Fibroblast of skin of left quadriceps (primary cell): ENCODE results near the gene ZKSCAN3.
"Not testable (repeated sequence)": the region's sequence is repeated elsewhere in the genome, so short reads cannot be mapped to it uniquely, and the experiment has no call there.

Experiments used
- DNase-seq, 2 experiments: peaks; one replicate each; pipeline ENCODE4 v3.0.0-alpha.2; 2013; ENCODE audit warnings: low read depth in 2 of 2

ZKSCAN3 gene

GRCh38 chr6:28349892-28350737, at the start of gene ZKSCAN3:
ZKSCAN3 (plus strand) TSS chr6:28349947; CDS start chr6:28359587, 9,640 bp downstream.
- DNase-seq, result peak; percentile 25 to 28

- no peak for DNase-seq
These were observed 46.2 kb upstream of the ZKSCAN3 start for GRCh38 chr6:28303570-28303969.

- DNase-seq, result not testable (repeated sequence)
These were observed 43.4 kb upstream of the ZKSCAN3 start for GRCh38 chr6:28306363-28306762.

GRCh38 chr6:28311139-28311823, 38.5 kb upstream of the ZKSCAN3 start:
- no peak for DNase-seq

GRCh38 chr6:28312939-28313338, 36.8 kb upstream of the ZKSCAN3 start:
- DNase-seq, result no peak

- DNase-seq, result no peak
These were observed 34.1 kb upstream of the ZKSCAN3 start for GRCh38 chr6:28315628-28316027.

DNA sequence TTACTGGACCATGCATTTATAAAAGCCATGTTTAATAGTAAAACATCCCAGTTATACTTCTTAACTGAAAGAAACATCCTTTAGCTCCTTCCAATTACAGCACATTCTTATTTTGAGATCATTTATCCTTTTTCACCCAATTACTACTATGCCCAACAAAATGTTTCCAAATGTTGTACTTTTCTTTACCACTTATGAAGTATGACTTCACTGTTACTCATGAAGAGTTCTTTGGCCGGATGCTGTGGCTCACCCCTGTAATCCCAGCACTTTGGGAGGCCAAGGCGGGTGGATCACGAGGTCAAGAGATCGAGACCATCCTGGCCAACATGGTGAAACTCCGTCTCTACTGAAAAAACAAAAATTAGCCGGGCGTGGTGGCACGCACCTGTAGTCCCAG, 31.9 kb upstream of the ZKSCAN3 start:
- DNase-seq, result not testable (repeated sequence)

DNA sequence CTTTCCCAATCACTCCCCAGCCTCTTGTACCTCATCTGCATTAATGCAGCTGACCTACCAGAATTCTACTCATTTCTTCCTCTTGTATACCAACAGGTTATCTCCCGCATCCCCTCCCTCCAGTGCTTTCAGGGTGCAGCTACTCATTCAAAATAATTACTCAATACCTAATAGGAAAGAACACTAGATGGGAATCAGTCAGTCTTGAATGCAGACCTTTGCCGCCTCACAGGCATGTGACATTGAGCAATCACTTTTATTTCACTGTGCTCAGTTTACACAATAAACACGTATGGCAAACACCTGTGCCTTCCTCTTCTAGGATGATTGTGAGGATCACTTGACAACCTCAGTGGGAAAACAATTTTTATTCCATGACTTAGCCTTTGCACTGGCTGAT, 27.1 kb upstream of the ZKSCAN3 start:
- no peak for DNase-seq

- DNase-seq, result no peak
These were observed 25.8 kb upstream of the ZKSCAN3 start for GRCh38 chr6:28323813-28324424.

- no peak for DNase-seq
These were observed 23.3 kb upstream of the ZKSCAN3 start for GRCh38 chr6:28326371-28326948.

- no peak for DNase-seq
These were observed 19.7 kb upstream of the ZKSCAN3 start for GRCh38 chr6:28330041-28330440.

GRCh38 chr6:28333047-28333446, 16.7 kb upstream of the ZKSCAN3 start:
- no peak for DNase-seq

DNA sequence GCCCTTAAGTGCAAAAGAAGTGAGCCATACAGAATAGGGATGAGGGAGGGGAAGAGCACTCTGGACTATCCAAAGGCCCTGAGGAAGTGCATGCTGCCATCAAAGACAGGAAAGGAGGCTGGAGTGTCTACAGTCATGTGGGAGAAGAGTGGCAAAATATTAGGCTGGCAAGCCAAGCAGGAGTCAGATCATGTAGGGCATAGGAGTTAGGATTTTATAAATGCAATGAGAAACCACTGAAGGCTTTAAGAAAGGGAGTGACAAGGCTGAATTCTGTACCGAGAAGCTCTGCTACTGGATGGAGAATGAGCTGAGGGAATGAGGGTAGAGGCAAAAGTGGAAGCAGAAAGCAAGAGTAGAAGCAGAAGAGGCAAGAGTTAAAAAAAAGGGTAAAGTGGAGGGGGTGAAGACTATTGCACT, 16.1 kb upstream of the ZKSCAN3 start:
- no peak for DNase-seq

DNA sequence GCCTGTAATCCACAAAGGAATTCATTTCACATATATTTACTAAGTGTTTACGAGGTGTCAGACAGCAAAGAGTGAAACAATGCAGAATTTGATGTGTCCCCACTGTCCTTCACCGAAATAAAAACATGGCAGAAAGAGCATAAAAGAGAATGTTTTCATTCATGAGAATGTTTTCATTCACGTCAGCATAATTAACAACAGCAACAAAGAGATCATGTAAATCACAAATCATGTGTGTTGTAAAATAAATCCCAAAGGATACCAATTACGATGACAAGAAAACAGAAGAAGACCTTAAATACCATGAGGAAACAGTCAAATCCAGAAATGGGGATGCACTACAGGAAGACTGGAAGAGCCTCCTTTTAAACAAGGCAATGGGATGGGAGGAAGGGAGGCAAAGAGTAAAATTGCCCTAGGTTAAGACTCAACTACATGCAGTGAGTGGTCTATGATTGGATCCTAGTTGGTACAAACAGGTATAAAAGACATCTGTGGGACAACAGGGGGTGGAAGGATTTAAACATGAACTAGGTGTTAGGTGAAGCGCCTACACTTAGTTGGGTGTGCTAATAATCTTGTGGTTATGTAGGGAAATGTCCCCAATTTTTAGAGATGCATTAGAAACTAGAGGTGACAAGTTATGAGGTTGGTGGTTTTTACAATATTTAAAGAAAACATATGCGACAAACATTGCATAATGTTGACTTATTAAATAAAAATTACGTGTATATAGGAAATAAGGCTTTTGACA, 15.3 kb upstream of the ZKSCAN3 start:
- no peak for DNase-seq

DNA sequence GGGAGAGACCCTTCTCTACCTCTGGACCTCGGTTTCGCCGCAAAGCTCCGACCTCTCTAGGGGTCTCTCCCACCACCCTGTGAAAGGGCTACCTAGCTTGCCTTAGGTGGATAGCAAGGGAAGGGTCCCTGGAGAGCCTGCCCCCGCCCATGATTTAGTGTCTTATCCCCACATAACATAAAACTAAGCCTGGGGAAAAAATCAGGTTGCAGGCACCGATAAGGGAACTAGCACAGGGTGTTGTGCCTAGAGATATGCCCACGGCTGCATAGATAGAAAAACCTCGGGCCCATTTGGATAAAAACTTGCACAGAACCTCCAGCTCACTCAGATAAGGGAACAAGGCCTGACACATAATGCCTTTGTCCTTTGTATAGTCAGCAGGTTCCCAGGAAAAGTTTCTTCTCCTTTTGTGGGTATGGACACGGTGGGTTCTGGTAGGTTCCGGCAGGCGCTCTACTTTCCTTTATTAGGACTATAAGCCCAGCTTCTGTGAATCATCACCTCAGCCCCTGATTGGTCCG, 14.6 kb upstream of the ZKSCAN3 start:
- no peak for DNase-seq

DNA sequence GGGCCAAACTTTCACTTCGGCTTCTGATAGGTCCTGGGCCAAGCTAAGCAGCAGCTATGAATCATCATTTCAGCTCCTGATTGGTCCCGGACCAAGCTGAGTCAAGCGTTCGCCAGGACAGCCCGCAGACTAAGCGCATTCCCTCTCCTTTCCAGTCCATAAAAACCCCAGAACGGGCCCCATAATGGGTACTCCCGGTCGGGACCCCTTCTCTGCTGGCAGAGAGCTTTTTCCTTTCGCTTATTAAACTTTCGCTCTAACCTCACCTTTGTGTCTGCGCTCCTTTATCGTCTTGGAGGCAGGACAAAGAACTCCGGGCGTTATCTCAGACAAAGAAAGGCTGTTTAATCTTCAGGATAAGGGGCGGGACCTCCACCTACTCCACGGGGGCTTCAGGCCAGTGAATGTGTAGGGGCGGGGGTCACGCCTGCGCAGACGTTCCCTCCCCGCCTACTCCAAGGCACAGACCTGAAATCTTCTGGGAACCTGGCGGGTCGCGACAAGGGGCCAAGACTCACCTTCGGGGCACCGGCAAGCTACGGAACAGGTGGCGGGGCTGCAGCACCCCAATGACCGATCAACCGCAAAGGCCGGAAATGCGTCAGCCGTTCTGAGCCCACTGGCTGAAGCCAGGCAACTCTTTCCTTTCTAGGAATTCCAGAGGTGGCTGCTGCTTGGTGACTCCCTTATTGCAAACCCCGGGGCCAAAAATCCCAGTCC, 14.0 kb upstream of the ZKSCAN3 start, which contains the start of gene ZSCAN31:
TSS of gene ZSCAN31 (minus strand) at position 585 of the 720 bp plus-strand sequence. CDS start 6,465 bp downstream, outside the sequence.
- peak; percentile 96 to 97 for DNase-seq

- DNase-seq, result peak in 1 of 2 experiments; percentile 5
These were observed 13.2 kb upstream of the ZKSCAN3 start for GRCh38 chr6:28336284-28337120.

DNA sequence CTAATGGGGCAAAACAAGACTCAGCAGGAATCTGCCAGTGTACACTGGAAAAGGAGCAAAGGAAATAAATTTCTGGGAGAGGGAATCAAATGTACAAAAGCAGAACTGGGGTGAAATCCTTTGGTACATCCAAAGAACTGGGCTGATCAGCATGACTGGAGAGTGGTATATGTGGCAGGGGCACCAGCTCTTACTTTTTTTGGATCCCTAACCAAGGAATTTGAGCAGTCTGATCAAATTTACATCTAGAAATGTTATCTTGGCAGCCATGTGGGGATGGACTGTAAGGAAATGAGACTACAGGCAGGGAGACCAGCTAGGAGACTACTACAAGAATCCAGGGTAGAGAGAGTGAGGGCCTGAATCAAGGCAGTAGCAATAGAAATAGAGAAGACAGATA, 12.6 kb upstream of the ZKSCAN3 start:
- DNase-seq, result no peak

- no peak for DNase-seq
These were observed 9.2 kb upstream of the ZKSCAN3 start for GRCh38 chr6:28340310-28341095.
